ENCODE data around the gene HS1BP3. TPM values are rescaled to one million over a fixed set of nuclear protein-coding genes. Genes with fewer than 3 reads are reported as not detected.

Gene HS1BP3
- total RNA-seq, 1 donor from 2014 or later, result 23.8 TPM

DNA sequence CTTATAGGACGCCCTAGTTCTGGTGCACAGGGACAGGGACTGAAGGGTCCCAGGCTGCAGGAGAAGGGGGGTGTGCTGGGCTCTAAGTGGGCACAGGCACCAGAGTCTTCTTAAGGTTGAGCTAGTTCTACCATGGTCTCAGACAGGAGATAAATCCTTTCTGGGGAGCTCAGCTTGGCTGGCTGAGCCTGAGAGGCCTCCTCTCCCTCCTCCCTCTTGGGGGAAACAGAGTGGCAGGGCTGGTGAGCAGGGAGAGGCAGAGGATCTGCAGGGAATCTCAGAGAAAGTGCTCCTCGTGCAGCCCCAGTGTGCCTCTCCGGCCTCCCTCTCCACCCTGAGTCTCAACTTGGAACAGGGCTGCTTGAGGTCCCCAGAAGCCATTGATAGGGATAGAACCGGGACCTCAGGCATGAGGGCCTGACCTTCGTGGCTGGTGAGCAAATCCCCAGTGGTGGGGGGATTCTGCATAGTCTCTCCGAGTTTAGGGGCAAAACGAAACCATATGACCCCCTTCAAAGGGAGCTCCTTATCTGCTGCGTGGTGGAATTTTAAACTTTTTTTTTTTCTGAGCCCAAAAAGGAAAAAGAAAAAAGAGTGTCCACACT, 18.1 kb upstream of the HS1BP3 start:
- Mint-ChIP-seq H3K27me3 (ENCODE audit: unreplicated experiment) (peaks cover 32% of the 10 kb centered on the region), H3K36me3 (ENCODE audit: unreplicated experiment) (no peaks in the 10 kb centered on the region), H3K9me3 (ENCODE audit: unreplicated experiment) (peaks cover 8% of the 10 kb centered on the region), H3K4me3 (ENCODE audit: unreplicated experiment) (no peak overlapping the region), H3K4me1 (ENCODE audit: low read depth, unreplicated experiment) (no peaks in the 10 kb centered on the region), H3K27ac (ENCODE audit: unreplicated experiment) (no peak overlapping the region)
- TF ChIP-seq, protein P1, sequence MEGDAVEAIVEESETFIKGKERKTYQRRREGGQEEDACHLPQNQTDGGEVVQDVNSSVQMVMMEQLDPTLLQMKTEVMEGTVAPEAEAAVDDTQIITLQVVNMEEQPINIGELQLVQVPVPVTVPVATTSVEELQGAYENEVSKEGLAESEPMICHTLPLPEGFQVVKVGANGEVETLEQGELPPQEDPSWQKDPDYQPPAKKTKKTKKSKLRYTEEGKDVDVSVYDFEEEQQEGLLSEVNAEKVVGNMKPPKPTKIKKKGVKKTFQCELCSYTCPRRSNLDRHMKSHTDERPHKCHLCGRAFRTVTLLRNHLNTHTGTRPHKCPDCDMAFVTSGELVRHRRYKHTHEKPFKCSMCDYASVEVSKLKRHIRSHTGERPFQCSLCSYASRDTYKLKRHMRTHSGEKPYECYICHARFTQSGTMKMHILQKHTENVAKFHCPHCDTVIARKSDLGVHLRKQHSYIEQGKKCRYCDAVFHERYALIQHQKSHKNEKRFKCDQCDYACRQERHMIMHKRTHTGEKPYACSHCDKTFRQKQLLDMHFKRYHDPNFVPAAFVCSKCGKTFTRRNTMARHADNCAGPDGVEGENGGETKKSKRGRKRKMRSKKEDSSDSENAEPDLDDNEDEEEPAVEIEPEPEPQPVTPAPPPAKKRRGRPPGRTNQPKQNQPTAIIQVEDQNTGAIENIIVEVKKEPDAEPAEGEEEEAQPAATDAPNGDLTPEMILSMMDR (IDR thresholded peaks at IDR 0.05; ENCODE audit: partially characterized antibody, unreplicated experiment), result no peak
- no peak for DNase-seq

- Mint-ChIP-seq H3K4me3 (ENCODE audit: unreplicated experiment) (peak overlapping the region; percentile 49), H3K27ac (ENCODE audit: unreplicated experiment) (no peak overlapping the region), H3K9me3 (ENCODE audit: unreplicated experiment) (peaks cover 8% of the 10 kb centered on the region), H3K36me3 (ENCODE audit: unreplicated experiment) (no peaks in the 10 kb centered on the region), H3K27me3 (ENCODE audit: unreplicated experiment) (peaks cover 31% of the 10 kb centered on the region), H3K4me1 (ENCODE audit: low read depth, unreplicated experiment) (peaks cover 3% of the 10 kb centered on the region)
- TF ChIP-seq, protein P1 (IDR thresholded peaks at IDR 0.05; ENCODE audit: partially characterized antibody, unreplicated experiment), result no peak
- no peak for DNase-seq
Observed at GRCh38 chr2:20668451-20668850, 17.6 kb upstream of the HS1BP3 start.

DNA sequence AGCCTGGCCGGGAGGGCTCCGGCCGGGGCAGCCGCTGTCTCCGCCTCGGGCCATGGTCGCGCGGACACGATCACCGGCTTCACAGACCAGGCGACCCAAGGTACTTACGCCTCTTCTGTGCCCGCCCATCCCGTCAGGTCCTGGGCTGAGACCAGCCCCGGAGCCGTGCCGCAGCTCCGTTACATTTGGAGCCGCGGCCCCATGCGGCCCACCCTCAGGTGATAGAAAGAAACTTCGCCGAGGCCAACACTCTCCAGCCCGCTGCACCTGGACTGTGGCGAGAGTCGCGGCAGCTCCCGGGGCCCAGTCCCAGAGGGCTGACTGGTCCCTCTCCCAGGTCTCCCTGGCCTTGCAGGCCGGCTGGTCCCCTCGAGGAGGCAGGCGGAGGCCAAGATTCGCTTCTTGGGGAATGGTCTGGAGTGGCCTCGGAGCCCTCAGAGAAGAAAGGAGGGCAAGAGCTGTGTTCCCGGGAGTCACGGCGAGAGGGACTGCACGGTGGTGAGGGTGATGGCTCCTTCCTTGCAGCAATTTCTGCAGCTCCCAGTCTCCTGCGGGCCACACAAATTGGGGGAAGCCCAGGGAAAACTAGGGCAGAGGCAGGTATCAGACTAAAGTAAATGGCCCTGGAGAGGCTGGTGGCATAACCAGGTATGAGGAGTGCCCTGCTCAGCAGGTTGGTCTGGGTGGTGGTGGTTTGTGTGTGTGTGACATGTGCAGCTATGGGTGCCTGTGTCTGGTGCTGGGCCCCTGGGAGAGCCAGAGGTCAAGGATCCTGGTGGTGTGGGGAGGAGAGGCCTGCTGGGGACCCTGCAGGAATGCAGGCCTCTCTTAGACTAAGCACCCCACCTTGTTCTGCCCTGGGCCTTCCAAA, 16.9 kb upstream of the HS1BP3 start:
- no peak for DNase-seq
- Mint-ChIP-seq H3K27ac (ENCODE audit: unreplicated experiment) (no peak overlapping the region), H3K36me3 (ENCODE audit: unreplicated experiment) (no peaks in the 10 kb centered on the region), H3K4me1 (ENCODE audit: low read depth, unreplicated experiment) (peaks cover 3% of the 10 kb centered on the region), H3K27me3 (ENCODE audit: unreplicated experiment) (peaks cover 31% of the 10 kb centered on the region), H3K4me3 (ENCODE audit: unreplicated experiment) (peak overlapping the region; percentile 49), H3K9me3 (ENCODE audit: unreplicated experiment) (peaks cover 6% of the 10 kb centered on the region)
- TF ChIP-seq, protein P1 (IDR thresholded peaks at IDR 0.05; ENCODE audit: partially characterized antibody, unreplicated experiment), result no peak

- peaks cover 29% of the 10 kb centered on the region for H3K27me3 Mint-ChIP-seq (ENCODE audit: unreplicated experiment)
- TF ChIP-seq, protein P1 (IDR thresholded peaks at IDR 0.05; ENCODE audit: partially characterized antibody, unreplicated experiment), result no peak
- peaks cover 3% of the 10 kb centered on the region for H3K4me1 Mint-ChIP-seq (ENCODE audit: low read depth, unreplicated experiment)
- DNase-seq, result no peak
- H3K4me3 Mint-ChIP-seq (ENCODE audit: unreplicated experiment), result no peak overlapping the region
- H3K27ac Mint-ChIP-seq (ENCODE audit: unreplicated experiment), result no peak overlapping the region
- no peaks in the 10 kb centered on the region for H3K36me3 Mint-ChIP-seq (ENCODE audit: unreplicated experiment)
- H3K9me3 Mint-ChIP-seq (ENCODE audit: unreplicated experiment), result peaks cover 6% of the 10 kb centered on the region
Observed at GRCh38 chr2:20667151-20667530, 16.2 kb upstream of the HS1BP3 start.

Measured in glutamatergic neuron (in vitro differentiated cells).